Uterus (tissue), 2 donors: ENCODE measurements around the gene TSPAN9.

Experiments used
- POLR2A ChIP-seq, 2 donors: fragments of 450-650 bp; IDR thresholded peaks; one replicate each; pipeline ENCODE4 v1.6.1; 2016; ENCODE audit warnings: antibody characterized with exemption in 2 of 2, mild to moderate bottlenecking in 1 of 2, moderate library complexity in 1 of 2
- TF ChIP-seq, protein P1 (sequence below), 4 experiments: fragments of 200-600 bp in 2 of 4; fragments of 450-650 bp in 2 of 4; sonication (generic) in 2 of 4; IDR thresholded peaks; one replicate each; pipeline ENCODE4 v1.5.1; 2016 to 2019; ENCODE audit warnings: antibody characterized with exemption in 4 of 4, mild to moderate bottlenecking in 2 of 4, moderate library complexity in 1 of 4

DNA sequence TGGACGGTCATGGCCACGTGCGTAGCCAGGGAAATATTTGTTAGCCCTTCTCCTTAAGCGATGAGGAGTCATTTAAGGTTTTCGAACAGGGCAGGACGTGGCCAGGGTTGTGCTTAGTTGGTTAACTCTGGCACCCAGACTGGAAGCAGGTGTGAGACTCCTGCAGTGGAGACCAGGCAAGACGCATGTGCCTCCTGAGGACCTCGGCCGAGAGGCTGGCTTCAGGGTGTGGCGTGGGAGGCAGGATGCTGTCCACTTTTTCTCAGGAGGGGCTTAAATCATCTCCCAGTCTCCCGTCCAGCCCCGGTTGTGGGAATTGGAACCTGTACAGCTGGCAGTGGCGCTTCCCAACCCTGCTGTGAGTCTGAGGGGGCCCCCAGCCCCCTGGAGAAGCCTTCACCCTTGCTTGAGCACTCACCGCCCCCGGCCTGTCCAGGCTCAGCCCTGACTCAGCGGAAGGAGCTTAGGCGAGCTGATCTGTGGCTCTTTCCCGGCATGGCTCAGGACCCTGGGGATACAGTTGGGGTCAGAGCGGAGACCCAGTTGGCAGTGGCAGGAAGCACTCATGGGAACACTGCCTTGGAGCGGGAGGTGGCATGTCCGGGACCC lies 46.3 kb upstream of the TSPAN9 start:
- TF ChIP-seq POLR2A (IDR thresholded peaks at IDR 0.05) = no peak
- TF ChIP-seq, protein P1, sequence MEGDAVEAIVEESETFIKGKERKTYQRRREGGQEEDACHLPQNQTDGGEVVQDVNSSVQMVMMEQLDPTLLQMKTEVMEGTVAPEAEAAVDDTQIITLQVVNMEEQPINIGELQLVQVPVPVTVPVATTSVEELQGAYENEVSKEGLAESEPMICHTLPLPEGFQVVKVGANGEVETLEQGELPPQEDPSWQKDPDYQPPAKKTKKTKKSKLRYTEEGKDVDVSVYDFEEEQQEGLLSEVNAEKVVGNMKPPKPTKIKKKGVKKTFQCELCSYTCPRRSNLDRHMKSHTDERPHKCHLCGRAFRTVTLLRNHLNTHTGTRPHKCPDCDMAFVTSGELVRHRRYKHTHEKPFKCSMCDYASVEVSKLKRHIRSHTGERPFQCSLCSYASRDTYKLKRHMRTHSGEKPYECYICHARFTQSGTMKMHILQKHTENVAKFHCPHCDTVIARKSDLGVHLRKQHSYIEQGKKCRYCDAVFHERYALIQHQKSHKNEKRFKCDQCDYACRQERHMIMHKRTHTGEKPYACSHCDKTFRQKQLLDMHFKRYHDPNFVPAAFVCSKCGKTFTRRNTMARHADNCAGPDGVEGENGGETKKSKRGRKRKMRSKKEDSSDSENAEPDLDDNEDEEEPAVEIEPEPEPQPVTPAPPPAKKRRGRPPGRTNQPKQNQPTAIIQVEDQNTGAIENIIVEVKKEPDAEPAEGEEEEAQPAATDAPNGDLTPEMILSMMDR (IDR thresholded peaks at IDR 0.05) = no peak
